ENCODE measurements around the gene ACLY.

The ACLY gene

DNA sequence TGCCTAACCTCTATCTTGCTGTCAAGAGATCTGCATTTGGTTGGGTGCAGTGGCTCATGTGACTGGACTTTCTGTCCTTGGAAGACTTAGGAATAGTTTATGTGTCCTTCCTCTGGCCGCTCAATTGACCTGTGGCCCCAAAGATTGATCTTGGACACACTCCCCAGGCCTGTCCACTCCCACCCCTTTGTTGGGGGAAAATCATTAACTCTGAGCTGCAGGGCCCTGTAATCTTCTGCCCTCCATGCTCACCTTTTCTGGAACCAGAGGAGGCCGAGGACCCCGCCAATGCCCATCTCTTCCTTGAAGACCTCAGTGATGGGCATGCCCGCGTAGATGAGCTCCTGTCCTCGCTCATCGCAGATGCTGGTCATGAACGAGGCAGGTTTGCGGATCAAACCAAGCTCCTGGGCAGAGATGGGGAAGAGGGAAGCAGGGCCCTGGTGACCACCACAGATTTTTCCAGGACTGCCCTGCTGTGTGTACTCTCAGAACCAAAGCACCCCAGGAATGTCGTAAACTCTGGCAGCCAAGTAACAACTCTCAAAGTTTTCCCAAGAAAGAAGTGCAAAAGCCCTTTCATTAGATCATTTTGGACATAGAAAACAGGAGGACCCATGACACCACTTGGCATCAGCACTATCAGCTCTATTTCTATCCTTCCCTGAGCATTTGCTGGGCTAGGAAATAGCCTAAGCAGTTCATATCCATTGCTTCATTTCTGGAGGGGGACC, 45.0 kb downstream of the ACLY start:
- Histone ChIP-seq H3K36me3 (peaks cover 90% of the 10 kb centered on the region), H3K4me3 (ENCODE audit: low read depth in 1 of 2, low read length in 1 of 2) (no peak overlapping the region), H3K9me3 (no peaks in the 10 kb centered on the region), H3K27me3 (no peaks in the 10 kb centered on the region), H3K4me1 (ENCODE audit: control insufficient read depth in 1 of 2, insufficient read depth in 1 of 2, low read depth in 1 of 2, low read length in 1 of 2) (no peaks in the 10 kb centered on the region), H3K27ac (no peak overlapping the region)
- TF ChIP-seq CTCF (IDR thresholded peaks at IDR 0.05) = no peak

- Histone ChIP-seq H3K4me1 (ENCODE audit: control insufficient read depth in 1 of 2, insufficient read depth in 1 of 2, low read depth in 1 of 2, low read length in 1 of 2) (no peaks in the 10 kb centered on the region), H3K27me3 (no peaks in the 10 kb centered on the region), H3K9me3 (no peaks in the 10 kb centered on the region), H3K4me3 (ENCODE audit: low read depth in 1 of 2, low read length in 1 of 2) (no peak overlapping the region), H3K27ac (no peak overlapping the region), H3K36me3 (peaks cover 79% of the 10 kb centered on the region)
- TF ChIP-seq CTCF (IDR thresholded peaks at IDR 0.05) = no peak
These were observed 47.0 kb downstream of the ACLY start for GRCh38 chr17:41871789-41872188.

- Histone ChIP-seq H3K36me3 (peaks cover 69% of the 10 kb centered on the region), H3K27me3 (no peaks in the 10 kb centered on the region), H3K4me1 (ENCODE audit: control insufficient read depth in 1 of 2, insufficient read depth in 1 of 2, low read depth in 1 of 2, low read length in 1 of 2) (peaks cover 0 to 2% of the 10 kb centered on the region in 2 experiments), H3K9me3 (no peaks in the 10 kb centered on the region), H3K4me3 (ENCODE audit: low read depth in 1 of 2, low read length in 1 of 2) (no peak overlapping the region), H3K27ac (no peak overlapping the region)
- TF ChIP-seq CTCF (IDR thresholded peaks at IDR 0.05) = no peak
These were observed 48.1 kb downstream of the ACLY start for GRCh38 chr17:41870627-41871026.

GRCh38 chr17:41870097-41870496, 48.7 kb downstream of the ACLY start:
- no peak for TF ChIP-seq CTCF (IDR thresholded peaks at IDR 0.05)
- no peak overlapping the region for H3K27ac ChIP-seq
- no peaks in the 10 kb centered on the region for H3K27me3 ChIP-seq
- no peak overlapping the region for H3K4me3 ChIP-seq (ENCODE audit: low read depth in 1 of 2, low read length in 1 of 2)
- H3K9me3 ChIP-seq = no peaks in the 10 kb centered on the region
- peaks cover 3 to 4% of the 10 kb centered on the region in 2 experiments for H3K4me1 ChIP-seq (ENCODE audit: control insufficient read depth in 1 of 2, insufficient read depth in 1 of 2, low read depth in 1 of 2, low read length in 1 of 2)
- peaks cover 69% of the 10 kb centered on the region for H3K36me3 ChIP-seq

DNA sequence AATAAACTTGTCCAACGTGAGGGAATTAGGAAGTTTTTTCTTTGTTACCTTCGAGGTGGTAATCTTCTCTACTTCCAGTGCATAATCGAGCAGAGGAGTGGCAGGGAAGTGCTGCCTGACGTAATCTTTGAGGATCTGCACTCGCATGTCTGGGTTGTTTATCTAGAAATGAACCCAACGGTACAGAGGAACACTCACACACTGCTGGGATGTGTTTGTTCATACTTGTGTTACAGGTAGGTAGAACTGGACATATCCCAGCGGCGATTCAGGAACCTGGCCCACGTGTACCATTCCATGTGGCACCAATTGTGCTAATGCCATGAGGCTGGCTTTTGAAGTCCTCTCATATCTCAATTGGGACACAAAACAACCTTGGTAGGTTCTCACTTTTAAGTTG, 49.3 kb downstream of the ACLY start:
- Histone ChIP-seq H3K4me1 (ENCODE audit: control insufficient read depth in 1 of 2, insufficient read depth in 1 of 2, low read depth in 1 of 2, low read length in 1 of 2) (peaks cover 7 to 9% of the 10 kb centered on the region in 2 experiments), H3K4me3 (ENCODE audit: low read depth in 1 of 2, low read length in 1 of 2) (no peak overlapping the region), H3K27ac (no peak overlapping the region), H3K9me3 (no peaks in the 10 kb centered on the region), H3K36me3 (peaks cover 63% of the 10 kb centered on the region), H3K27me3 (no peaks in the 10 kb centered on the region)
- TF ChIP-seq CTCF (IDR thresholded peaks at IDR 0.05) = no peak
